WTC11 (cell line): ENCODE data around the gene SLC30A1.

Source experiments
- CREB1 ChIP-seq: sonication (generic); formaldehyde crosslinking; IDR thresholded peaks from 2 replicates; pipeline ENCODE4 v1.8.0; 2023; ENCODE audit warnings: mild to moderate bottlenecking, missing genetic modification reagents
- IRF2 ChIP-seq: sonication (generic); formaldehyde crosslinking; IDR thresholded peaks from 2 replicates; pipeline ENCODE4 v1.8.0; 2022; ENCODE audit warnings: low read depth, missing genetic modification reagents, borderline replicate concordance
- RELA ChIP-seq: sonication (generic); formaldehyde crosslinking; IDR thresholded peaks from 2 replicates; pipeline ENCODE4 v1.8.1; 2022; ENCODE audit warnings: missing genetic modification reagents, mild to moderate bottlenecking, borderline replicate concordance
- TEAD4 ChIP-seq: sonication (generic); formaldehyde crosslinking; IDR thresholded peaks from 2 replicates; pipeline ENCODE4 v1.8.0; 2022; ENCODE audit warnings: mild to moderate bottlenecking, missing genetic modification reagents
- TP53 ChIP-seq: sonication (generic); formaldehyde crosslinking; IDR thresholded peaks from 2 replicates; pipeline ENCODE4 v1.8.1; 2023; ENCODE audit warnings: mild to moderate bottlenecking, missing genetic modification reagents
- ZNF232 ChIP-seq: sonication (generic); formaldehyde crosslinking; IDR thresholded peaks from 2 replicates; pipeline ENCODE4 v1.8.0; 2022; ENCODE audit warnings: mild to moderate bottlenecking, missing genetic modification reagents
- ZNF317 ChIP-seq: sonication (generic); formaldehyde crosslinking; IDR thresholded peaks from 2 replicates; pipeline ENCODE4 v1.8.1; 2023; ENCODE audit warnings: low read depth, mild to moderate bottlenecking, moderate library complexity, missing genetic modification reagents, borderline replicate concordance
- TF ChIP-seq, protein P1 (sequence below): fragments of 200-600 bp; IDR thresholded peaks from 2 replicates; pipeline ENCODE4 v1.8.0; 2022; ENCODE audit warnings: antibody characterized with exemption
- TF ChIP-seq, protein P2 (sequence below): sonication (generic); formaldehyde crosslinking; IDR thresholded peaks from 2 replicates; pipeline ENCODE4 v1.8.0; 2022; ENCODE audit warnings: mild to moderate bottlenecking, missing genetic modification reagents
- TF ChIP-seq, protein P3 (sequence below): sonication (generic); formaldehyde crosslinking; conservative IDR thresholded peaks from 2 replicates; pipeline ENCODE4 v1.8.1; 2023; ENCODE audit warnings: mild to moderate bottlenecking, low read depth, missing genetic modification reagents, moderate library complexity
- TF ChIP-seq, protein P4 (sequence below): sonication (generic); formaldehyde crosslinking; IDR thresholded peaks from 2 replicates; pipeline ENCODE4 v1.8.1; 2023; ENCODE audit warnings: mild to moderate bottlenecking, missing genetic modification reagents
- TF ChIP-seq, protein P5 (sequence below): sonication (generic); formaldehyde crosslinking; IDR thresholded peaks from 2 replicates; pipeline ENCODE4 v1.8.1; 2022; ENCODE audit warnings: low read depth, mild to moderate bottlenecking, moderate library complexity, missing genetic modification reagents, borderline replicate concordance

DNA sequence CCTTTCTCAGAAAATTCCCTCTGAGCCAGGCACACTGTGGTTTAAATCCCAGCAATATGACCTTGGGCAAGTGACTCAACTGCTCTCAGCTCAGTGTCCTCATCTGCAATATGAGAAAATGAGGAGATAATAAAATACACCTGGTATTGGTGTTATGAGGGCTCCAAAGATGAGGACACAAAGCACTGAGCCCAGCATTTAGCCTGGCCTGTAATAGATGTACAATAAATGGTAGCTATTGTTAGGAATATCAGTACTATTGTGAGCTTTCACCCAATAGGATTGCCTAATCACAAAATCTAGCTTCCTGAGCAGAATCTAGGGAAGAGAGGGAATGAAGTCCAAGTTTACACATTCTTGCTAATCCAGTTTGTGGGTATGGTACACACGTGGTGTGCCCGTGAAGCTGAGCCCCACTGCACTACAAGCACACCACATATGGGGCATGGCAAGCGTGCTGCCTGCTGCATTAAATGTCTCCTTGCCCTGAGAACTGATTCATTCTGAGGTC, 24.3 kb upstream of the SLC30A1 start:
- TF ChIP-seq, protein P1, sequence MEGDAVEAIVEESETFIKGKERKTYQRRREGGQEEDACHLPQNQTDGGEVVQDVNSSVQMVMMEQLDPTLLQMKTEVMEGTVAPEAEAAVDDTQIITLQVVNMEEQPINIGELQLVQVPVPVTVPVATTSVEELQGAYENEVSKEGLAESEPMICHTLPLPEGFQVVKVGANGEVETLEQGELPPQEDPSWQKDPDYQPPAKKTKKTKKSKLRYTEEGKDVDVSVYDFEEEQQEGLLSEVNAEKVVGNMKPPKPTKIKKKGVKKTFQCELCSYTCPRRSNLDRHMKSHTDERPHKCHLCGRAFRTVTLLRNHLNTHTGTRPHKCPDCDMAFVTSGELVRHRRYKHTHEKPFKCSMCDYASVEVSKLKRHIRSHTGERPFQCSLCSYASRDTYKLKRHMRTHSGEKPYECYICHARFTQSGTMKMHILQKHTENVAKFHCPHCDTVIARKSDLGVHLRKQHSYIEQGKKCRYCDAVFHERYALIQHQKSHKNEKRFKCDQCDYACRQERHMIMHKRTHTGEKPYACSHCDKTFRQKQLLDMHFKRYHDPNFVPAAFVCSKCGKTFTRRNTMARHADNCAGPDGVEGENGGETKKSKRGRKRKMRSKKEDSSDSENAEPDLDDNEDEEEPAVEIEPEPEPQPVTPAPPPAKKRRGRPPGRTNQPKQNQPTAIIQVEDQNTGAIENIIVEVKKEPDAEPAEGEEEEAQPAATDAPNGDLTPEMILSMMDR, result no peak
- TF ChIP-seq, protein P2, sequence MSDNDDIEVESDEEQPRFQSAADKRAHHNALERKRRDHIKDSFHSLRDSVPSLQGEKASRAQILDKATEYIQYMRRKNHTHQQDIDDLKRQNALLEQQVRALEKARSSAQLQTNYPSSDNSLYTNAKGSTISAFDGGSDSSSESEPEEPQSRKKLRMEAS (CRISPR knock-in tag), result no peak
- TF ChIP-seq, protein P3, sequence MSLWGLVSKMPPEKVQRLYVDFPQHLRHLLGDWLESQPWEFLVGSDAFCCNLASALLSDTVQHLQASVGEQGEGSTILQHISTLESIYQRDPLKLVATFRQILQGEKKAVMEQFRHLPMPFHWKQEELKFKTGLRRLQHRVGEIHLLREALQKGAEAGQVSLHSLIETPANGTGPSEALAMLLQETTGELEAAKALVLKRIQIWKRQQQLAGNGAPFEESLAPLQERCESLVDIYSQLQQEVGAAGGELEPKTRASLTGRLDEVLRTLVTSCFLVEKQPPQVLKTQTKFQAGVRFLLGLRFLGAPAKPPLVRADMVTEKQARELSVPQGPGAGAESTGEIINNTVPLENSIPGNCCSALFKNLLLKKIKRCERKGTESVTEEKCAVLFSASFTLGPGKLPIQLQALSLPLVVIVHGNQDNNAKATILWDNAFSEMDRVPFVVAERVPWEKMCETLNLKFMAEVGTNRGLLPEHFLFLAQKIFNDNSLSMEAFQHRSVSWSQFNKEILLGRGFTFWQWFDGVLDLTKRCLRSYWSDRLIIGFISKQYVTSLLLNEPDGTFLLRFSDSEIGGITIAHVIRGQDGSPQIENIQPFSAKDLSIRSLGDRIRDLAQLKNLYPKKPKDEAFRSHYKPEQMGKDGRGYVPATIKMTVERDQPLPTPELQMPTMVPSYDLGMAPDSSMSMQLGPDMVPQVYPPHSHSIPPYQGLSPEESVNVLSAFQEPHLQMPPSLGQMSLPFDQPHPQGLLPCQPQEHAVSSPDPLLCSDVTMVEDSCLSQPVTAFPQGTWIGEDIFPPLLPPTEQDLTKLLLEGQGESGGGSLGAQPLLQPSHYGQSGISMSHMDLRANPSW (CRISPR knock-in tag), result no peak
- no peak for TF ChIP-seq CREB1
- TF ChIP-seq, protein P4, sequence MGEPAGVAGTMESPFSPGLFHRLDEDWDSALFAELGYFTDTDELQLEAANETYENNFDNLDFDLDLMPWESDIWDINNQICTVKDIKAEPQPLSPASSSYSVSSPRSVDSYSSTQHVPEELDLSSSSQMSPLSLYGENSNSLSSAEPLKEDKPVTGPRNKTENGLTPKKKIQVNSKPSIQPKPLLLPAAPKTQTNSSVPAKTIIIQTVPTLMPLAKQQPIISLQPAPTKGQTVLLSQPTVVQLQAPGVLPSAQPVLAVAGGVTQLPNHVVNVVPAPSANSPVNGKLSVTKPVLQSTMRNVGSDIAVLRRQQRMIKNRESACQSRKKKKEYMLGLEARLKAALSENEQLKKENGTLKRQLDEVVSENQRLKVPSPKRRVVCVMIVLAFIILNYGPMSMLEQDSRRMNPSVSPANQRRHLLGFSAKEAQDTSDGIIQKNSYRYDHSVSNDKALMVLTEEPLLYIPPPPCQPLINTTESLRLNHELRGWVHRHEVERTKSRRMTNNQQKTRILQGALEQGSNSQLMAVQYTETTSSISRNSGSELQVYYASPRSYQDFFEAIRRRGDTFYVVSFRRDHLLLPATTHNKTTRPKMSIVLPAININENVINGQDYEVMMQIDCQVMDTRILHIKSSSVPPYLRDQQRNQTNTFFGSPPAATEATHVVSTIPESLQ (CRISPR knock-in tag), result no peak
- no peak for TF ChIP-seq TP53 (CRISPR knock-in tag)
- no peak for TF ChIP-seq RELA (CRISPR knock-in tag)
- TF ChIP-seq IRF2, result no peak
- TF ChIP-seq TEAD4 (CRISPR knock-in tag), result no peak
- TF ChIP-seq, protein P5, sequence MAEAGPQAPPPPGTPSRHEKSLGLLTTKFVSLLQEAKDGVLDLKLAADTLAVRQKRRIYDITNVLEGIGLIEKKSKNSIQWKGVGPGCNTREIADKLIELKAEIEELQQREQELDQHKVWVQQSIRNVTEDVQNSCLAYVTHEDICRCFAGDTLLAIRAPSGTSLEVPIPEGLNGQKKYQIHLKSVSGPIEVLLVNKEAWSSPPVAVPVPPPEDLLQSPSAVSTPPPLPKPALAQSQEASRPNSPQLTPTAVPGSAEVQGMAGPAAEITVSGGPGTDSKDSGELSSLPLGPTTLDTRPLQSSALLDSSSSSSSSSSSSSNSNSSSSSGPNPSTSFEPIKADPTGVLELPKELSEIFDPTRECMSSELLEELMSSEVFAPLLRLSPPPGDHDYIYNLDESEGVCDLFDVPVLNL (CRISPR knock-in tag), result no peak
- TF ChIP-seq ZNF317 (CRISPR knock-in tag), result no peak
- no peak for TF ChIP-seq ZNF232 (CRISPR knock-in tag)
